Measurements from ENCODE around the gene PKNOX2. TPM values are rescaled to one million over a fixed set of nuclear protein-coding genes. Genes with fewer than 3 reads are reported as not detected.

Gene PKNOX2
- total and polyA plus RNA-seq, 4 donors = 3.1 to 10.6 (median 7.9) TPM

DNA sequence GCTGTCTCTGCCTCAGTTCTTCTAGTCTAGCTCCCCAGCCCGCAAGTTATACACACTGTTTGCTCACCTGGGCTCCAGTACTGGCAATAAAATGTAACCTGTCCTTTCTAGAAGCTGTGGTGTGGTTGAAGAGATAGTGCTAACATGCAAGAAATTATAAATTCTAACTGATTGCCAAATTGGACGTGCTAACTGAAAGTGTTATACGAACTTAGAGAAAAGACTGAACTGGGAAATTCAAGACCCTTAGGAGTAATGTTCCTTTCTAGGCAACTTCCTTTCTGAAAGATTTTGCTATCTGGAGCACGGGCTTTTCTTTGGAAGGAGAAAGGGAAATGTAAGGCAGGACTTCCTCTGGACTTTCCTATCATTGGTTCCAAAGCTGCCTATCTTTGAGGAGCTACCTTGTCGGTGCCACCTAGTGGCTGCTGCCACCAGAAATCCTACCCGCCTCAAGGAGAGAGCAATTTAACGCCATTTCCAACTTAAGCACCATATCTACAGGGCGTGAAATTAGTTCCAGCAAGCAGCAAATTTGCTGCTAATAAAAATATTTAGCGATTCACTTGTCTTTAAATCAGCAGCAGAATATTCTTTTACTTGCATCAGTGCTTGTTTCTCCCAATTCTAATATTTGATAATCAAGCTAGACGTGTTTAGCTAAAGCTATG is 40.5 kb upstream of the PKNOX2 start:
- peaks cover 0 to 2% (median 0%) of the 10 kb centered on the region in 3 donors for H3K27me3 ChIP-seq (ENCODE audit: control insufficient read depth in 3 of 3, insufficient read depth in 3 of 3, low read length in 2 of 3)
- H3K4me3 ChIP-seq = no peak overlapping the region
- DNase-seq (peak in 2 of 3 donors; percentile 32 to 53), ATAC-seq (ENCODE audit: insufficient read depth, low FRiP score) (peak; percentile 54)
- H3K4me1 ChIP-seq (ENCODE audit: control insufficient read depth in 5 of 5, insufficient read depth in 5 of 5, low read length in 5 of 5) = peaks cover 0 to 2% (median 0%) of the 10 kb centered on the region in 5 donors
- H3K9ac ChIP-seq (ENCODE audit: insufficient read depth in 1 of 2, low read length in 2 of 2) = no peak overlapping the region
- WGBS, 2 donors = 55 to 65% methylated on average over 10 of the region's 10 CpGs
- H3K27ac ChIP-seq (ENCODE audit: low read depth in 1 of 2, low read length in 1 of 2) = peak overlapping the region in 1 of 2 donors; percentile 74
- H3K9me3 ChIP-seq (ENCODE audit: control insufficient read depth in 4 of 4, insufficient read depth in 3 of 4, low read length in 3 of 4) = no peaks in the 10 kb centered on the region
- peak; percentile 12 for TF ChIP-seq CTCF (IDR thresholded peaks at IDR 0.05; ENCODE audit: control extremely low read depth, extremely low read depth)
- no peaks in the 10 kb centered on the region for H3K36me3 ChIP-seq (ENCODE audit: control insufficient read depth in 4 of 4, insufficient read depth in 4 of 4, low read length in 4 of 4)

DNA sequence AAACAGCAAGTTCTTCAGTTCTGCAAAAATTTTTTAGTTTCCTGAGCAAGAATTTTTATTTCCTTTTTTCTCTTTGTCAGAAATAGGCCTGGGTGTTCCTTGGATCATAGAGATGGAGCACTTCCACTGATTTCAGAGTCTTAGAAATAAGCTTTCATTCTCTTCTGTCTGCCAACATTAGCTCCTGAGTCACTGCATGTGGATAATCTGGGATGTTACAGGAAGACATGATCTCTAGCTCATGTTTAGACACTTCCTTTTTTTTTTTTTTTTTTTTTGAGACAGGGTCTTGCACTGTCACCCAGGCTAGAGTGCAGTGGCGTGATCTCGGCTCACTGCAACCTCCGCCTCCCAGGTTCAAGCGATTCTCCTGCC is 39.9 kb upstream of the PKNOX2 start:
- Histone ChIP-seq H3K27ac (ENCODE audit: low read depth in 1 of 2, low read length in 1 of 2) (no peak overlapping the region), H3K36me3 (ENCODE audit: control insufficient read depth in 4 of 4, insufficient read depth in 4 of 4, low read length in 4 of 4) (no peaks in the 10 kb centered on the region), H3K9ac (ENCODE audit: insufficient read depth in 1 of 2, low read length in 2 of 2) (no peak overlapping the region), H3K4me3 (no peak overlapping the region), H3K4me1 (ENCODE audit: control insufficient read depth in 5 of 5, insufficient read depth in 5 of 5, low read length in 5 of 5) (peaks cover 0 to 2% (median 1%) of the 10 kb centered on the region in 5 donors), H3K9me3 (ENCODE audit: control insufficient read depth in 4 of 4, insufficient read depth in 3 of 4, low read length in 3 of 4) (no peaks in the 10 kb centered on the region), H3K27me3 (ENCODE audit: control insufficient read depth in 3 of 3, insufficient read depth in 3 of 3, low read length in 2 of 3) (peaks cover 0 to 2% (median 0%) of the 10 kb centered on the region in 3 donors)
- no peak for DNase-seq
- no peak for ATAC-seq (ENCODE audit: insufficient read depth, low FRiP score)
- WGBS, 2 donors = 65 to 71% methylated on average over 4 of the region's 4 CpGs
- no peak for TF ChIP-seq CTCF (IDR thresholded peaks at IDR 0.05; ENCODE audit: control extremely low read depth, extremely low read depth)

DNA sequence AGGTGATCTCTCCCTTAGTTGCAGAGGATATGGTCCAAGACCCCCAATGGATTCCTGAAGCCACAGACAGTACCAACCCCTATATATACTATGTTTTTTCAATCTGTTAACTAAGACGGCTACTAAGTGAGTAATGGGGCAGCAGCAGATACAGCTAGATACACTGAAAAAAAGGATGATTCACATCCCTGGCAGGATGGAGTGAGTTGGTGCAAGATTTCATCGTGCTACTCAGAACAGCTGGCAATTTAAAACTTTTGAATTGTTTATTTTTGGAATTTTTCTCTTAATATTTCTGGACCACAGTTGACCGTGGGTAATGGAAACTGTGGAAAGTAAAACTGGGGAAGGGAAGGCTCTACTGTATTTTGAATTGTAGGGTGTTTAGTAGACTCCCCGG is 36.1 kb upstream of the PKNOX2 start:
- Histone ChIP-seq H3K9ac (ENCODE audit: insufficient read depth in 1 of 2, low read length in 2 of 2) (no peak overlapping the region), H3K27ac (ENCODE audit: low read depth in 1 of 2, low read length in 1 of 2) (no peak overlapping the region), H3K36me3 (ENCODE audit: control insufficient read depth in 4 of 4, insufficient read depth in 4 of 4, low read length in 4 of 4) (no peaks in the 10 kb centered on the region), H3K27me3 (ENCODE audit: control insufficient read depth in 3 of 3, insufficient read depth in 3 of 3, low read length in 2 of 3) (no peaks in the 10 kb centered on the region), H3K4me3 (no peak overlapping the region), H3K9me3 (ENCODE audit: control insufficient read depth in 4 of 4, insufficient read depth in 3 of 4, low read length in 3 of 4) (no peaks in the 10 kb centered on the region), H3K4me1 (ENCODE audit: control insufficient read depth in 5 of 5, insufficient read depth in 5 of 5, low read length in 5 of 5) (peaks cover 0 to 6% (median 2%) of the 10 kb centered on the region in 5 donors)
- no peak for TF ChIP-seq CTCF (IDR thresholded peaks at IDR 0.05; ENCODE audit: control extremely low read depth, extremely low read depth)
- 72 to 88% methylated on average over 4 of the region's 4 CpGs for WGBS, 2 donors
- no peak for DNase-seq
- ATAC-seq (ENCODE audit: insufficient read depth, low FRiP score) = no peak

Measured in lung (tissue), 12 donors.